WTC11 (cell line): ENCODE data around the gene LRMDA. TPM values are rescaled to one million over a fixed set of nuclear protein-coding genes. Genes with fewer than 3 reads are reported as not detected.

Source experiments
- ATAC-seq: fragments of 200-7000 bp; cut with Tn5 transposase; 2 replicates; pipeline ENCODE4 v1.10.0; 2021; ENCODE audit warnings: mild to moderate bottlenecking, moderate library complexity
- CTCF ChIA-PET: fragments of 300-600 bp; sonication (Branson Sonifier 250); formaldehyde crosslinking; loops from one replicate; lab custom pipeline; 2021; ENCODE audit warnings: antibody characterized with exemption; lab: Charles Lee
- POLR2A ChIA-PET: fragments of 350-600 bp; sonication (Branson Sonifier 250); formaldehyde crosslinking; loops from one replicate; lab custom pipeline; 2021; ENCODE audit warnings: antibody characterized with exemption; lab: Charles Lee
- DNase-seq: peaks from one replicate; pipeline ENCODE4 v3.0.0; 2021; ENCODE audit warnings: low spot score
- H3K27ac Mint-ChIP-seq: 2 replicates; pipeline ENCODE4 v1.8.0; 2021; ENCODE audit warnings: mixed read lengths
- H3K27me3 Mint-ChIP-seq: 2 replicates; pipeline ENCODE4 v1.8.0; 2021; ENCODE audit warnings: low read depth, mild to moderate bottlenecking, moderate library complexity, mixed read lengths
- H3K36me3 Mint-ChIP-seq: 2 replicates; pipeline ENCODE4 v1.8.0; 2021; ENCODE audit warnings: mixed read lengths
- H3K4me1 Mint-ChIP-seq: 2 replicates; pipeline ENCODE4 v1.8.0; 2022; ENCODE audit warnings: mixed read lengths
- H3K4me3 Mint-ChIP-seq: 2 replicates; pipeline ENCODE4 v1.8.0; 2021; ENCODE audit warnings: mild to moderate bottlenecking, moderate library complexity, mixed read lengths
- H3K9me3 Mint-ChIP-seq: 2 replicates; pipeline ENCODE4 v1.8.0; 2021; ENCODE audit warnings: mixed read lengths
- AFF4 ChIP-seq: sonication (generic); formaldehyde crosslinking; IDR thresholded peaks from 2 replicates; pipeline ENCODE4 v1.8.1; 2023; ENCODE audit warnings: mild to moderate bottlenecking, missing genetic modification reagents, borderline replicate concordance
- ATF2 ChIP-seq: sonication (generic); formaldehyde crosslinking; IDR thresholded peaks from 2 replicates; pipeline ENCODE4 v1.8.1; 2022; ENCODE audit warnings: low read depth, missing genetic modification reagents, borderline replicate concordance
- CBFB ChIP-seq: sonication (generic); formaldehyde crosslinking; IDR thresholded peaks from 2 replicates; pipeline ENCODE4 v1.8.1; 2022; ENCODE audit warnings: mild to moderate bottlenecking, low read depth, missing genetic modification reagents
- ESRRA ChIP-seq: sonication (generic); formaldehyde crosslinking; IDR thresholded peaks from 2 replicates; pipeline ENCODE4 v1.8.1; 2022; ENCODE audit warnings: mild to moderate bottlenecking, missing genetic modification reagents, borderline replicate concordance
- ETV6 ChIP-seq: sonication (generic); formaldehyde crosslinking; IDR thresholded peaks from 2 replicates; pipeline ENCODE4 v1.8.1; 2022; ENCODE audit warnings: mild to moderate bottlenecking, missing genetic modification reagents
- FOXK1 ChIP-seq: sonication (generic); formaldehyde crosslinking; IDR thresholded peaks from 2 replicates; pipeline ENCODE4 v1.8.0; 2022; ENCODE audit warnings: mild to moderate bottlenecking, moderate library complexity, missing genetic modification reagents
- HMGA2 ChIP-seq: fragments of 250-450 bp; sonication (Bioruptor Pico); IDR thresholded peaks from 2 replicates; pipeline ENCODE4 v1.4.0; 2021; ENCODE audit warnings: mild to moderate bottlenecking, moderate library complexity
- MAX ChIP-seq: sonication (generic); formaldehyde crosslinking; IDR thresholded peaks from 2 replicates; pipeline ENCODE4 v1.8.0; 2022; ENCODE audit warnings: mild to moderate bottlenecking, missing genetic modification reagents
- MYBL2 ChIP-seq: sonication (generic); formaldehyde crosslinking; IDR thresholded peaks from 2 replicates; pipeline ENCODE4 v1.8.1; 2023; ENCODE audit warnings: mild to moderate bottlenecking, moderate library complexity, missing genetic modification reagents
- NFATC4 ChIP-seq: fragments of 250-450 bp; sonication (Bioruptor Pico); IDR thresholded peaks from 2 replicates; pipeline ENCODE4 v1.9.0; 2021; ENCODE audit warnings: mild to moderate bottlenecking
- NFE2L1 ChIP-seq: sonication (generic); formaldehyde crosslinking; IDR thresholded peaks from 2 replicates; pipeline ENCODE4 v1.8.1; 2023; ENCODE audit warnings: missing genetic modification reagents
- NR1H2 ChIP-seq: sonication (generic); formaldehyde crosslinking; IDR thresholded peaks from 2 replicates; pipeline ENCODE4 v1.9.0; 2021; ENCODE audit warnings: mild to moderate bottlenecking, moderate library complexity, missing genetic modification reagents
- NR2C2 ChIP-seq: sonication (generic); formaldehyde crosslinking; IDR thresholded peaks from 2 replicates; pipeline ENCODE4 v1.8.0; 2022; ENCODE audit warnings: mild to moderate bottlenecking, missing genetic modification reagents
- SOX15 ChIP-seq: fragments of 250-450 bp; sonication (Bioruptor Pico); IDR thresholded peaks from 2 replicates; pipeline ENCODE4 v1.9.0; 2021; ENCODE audit warnings: mild to moderate bottlenecking
- SP1 ChIP-seq: sonication (generic); formaldehyde crosslinking; conservative IDR thresholded peaks from 2 replicates; pipeline ENCODE4 v1.8.1; 2022; ENCODE audit warnings: missing genetic modification reagents
- STAT6 ChIP-seq: sonication (generic); formaldehyde crosslinking; conservative IDR thresholded peaks from 2 replicates; pipeline ENCODE4 v1.8.1; 2023; ENCODE audit warnings: mild to moderate bottlenecking, low read depth, missing genetic modification reagents, moderate library complexity
- TEAD4 ChIP-seq: sonication (generic); formaldehyde crosslinking; IDR thresholded peaks from 2 replicates; pipeline ENCODE4 v1.8.0; 2022; ENCODE audit warnings: mild to moderate bottlenecking, missing genetic modification reagents
- USF2 ChIP-seq: sonication (generic); formaldehyde crosslinking; IDR thresholded peaks from 2 replicates; pipeline ENCODE4 v1.8.1; 2023; ENCODE audit warnings: mild to moderate bottlenecking, missing genetic modification reagents, moderate library complexity
- ZMAT4 ChIP-seq: fragments of 250-450 bp; sonication (Bioruptor Pico); IDR thresholded peaks from 2 replicates; pipeline ENCODE4 v1.9.0; 2021; ENCODE audit warnings: mild to moderate bottlenecking
- ZNF219 ChIP-seq: sonication (generic); formaldehyde crosslinking; IDR thresholded peaks from 2 replicates; pipeline ENCODE4 v1.8.0; 2023; ENCODE audit warnings: missing genetic modification reagents, mild to moderate bottlenecking, borderline replicate concordance
- total RNA-seq: library from RNA; stranded (reverse); gene quantifications from 3 replicates; pipeline ENCODE4 v1.2.3, GENCODE V29; 2021

LRMDA gene
- total RNA-seq, 1 experiment from 2014 or later: 0.92 TPM

- TF ChIP-seq NR1H2 (CRISPR knock-in tag) (no peak), CBFB (CRISPR knock-in tag) (no peak)
These were observed 73.9 kb downstream of the LRMDA start (continued) for GRCh38 chr10:75505293-75505692.

- no peak overlapping the region for H3K4me3 Mint-ChIP-seq
- H3K27me3 Mint-ChIP-seq: peaks cover 22% of the 10 kb centered on the region
- POLR2A ChIA-PET: no interaction called here
- H3K27ac Mint-ChIP-seq: no peak overlapping the region
- CTCF ChIA-PET: no interaction called here
- no peak for TF ChIP-seq STAT6 (CRISPR knock-in tag)
- TF ChIP-seq ESRRA (CRISPR knock-in tag): no peak
- TF ChIP-seq NFATC4 (CRISPR knock-in tag): no peak
- no peak for TF ChIP-seq ETV6 (CRISPR knock-in tag)
- no peak for TF ChIP-seq NR2C2 (CRISPR knock-in tag)
- no peak for TF ChIP-seq SOX15
- TF ChIP-seq NFE2L1 (CRISPR knock-in tag): no peak
- no peak for TF ChIP-seq HMGA2 (CRISPR knock-in tag)
- no peak for TF ChIP-seq CBFB (CRISPR knock-in tag)
- TF ChIP-seq USF2 (CRISPR knock-in tag): no peak
- TF ChIP-seq, all 79 proteins: peak for 0
- no peaks in the 10 kb centered on the region for H3K9me3 Mint-ChIP-seq
- ATAC-seq (no peak), DNase-seq (no peak)
- H3K4me1 Mint-ChIP-seq: peaks cover 9% of the 10 kb centered on the region
- no peaks in the 10 kb centered on the region for H3K36me3 Mint-ChIP-seq
These were observed 74.5 kb downstream of the LRMDA start for GRCh38 chr10:75505840-75506506.

GRCh38 chr10:75506930-75507329, 75.5 kb downstream of the LRMDA start:
- Mint-ChIP-seq H3K36me3 (no peaks in the 10 kb centered on the region), H3K27me3 (peaks cover 31% of the 10 kb centered on the region), H3K4me3 (no peak overlapping the region), H3K9me3 (no peaks in the 10 kb centered on the region), H3K27ac (no peak overlapping the region)
- POLR2A ChIA-PET: interaction anchor here (0.6 kb wide), 1 partner anchor 55 kb away, joined by 4 read pairs; no protein-coding TSS in a partner anchor
- DNase-seq: no peak
- ATAC-seq: no peak
- TF ChIP-seq MAX (CRISPR knock-in tag) (no peak), MYBL2 (CRISPR knock-in tag) (no peak), AFF4 (CRISPR knock-in tag) (no peak), NR1H2 (CRISPR knock-in tag) (no peak), ATF2 (CRISPR knock-in tag) (no peak), FOXK1 (CRISPR knock-in tag) (no peak), HMGA2 (CRISPR knock-in tag) (no peak), ZNF219 (no peak), TEAD4 (CRISPR knock-in tag) (no peak), SP1 (CRISPR knock-in tag) (no peak), ZMAT4 (CRISPR knock-in tag) (no peak)
- TF ChIP-seq, all 79 proteins: peak for 0
- CTCF ChIA-PET: no interaction called here
- peaks cover 9% of the 10 kb centered on the region for H3K4me1 Mint-ChIP-seq
